NB4 (cell line): ENCODE results near the gene PLA2G4E.

Experiments used
- MYC ChIP-seq: IDR thresholded peaks from 2 replicates; pipeline ENCODE4 v1.6.1; 2011; ENCODE audit warnings: low read depth, low read length
- POLR2A ChIP-seq: IDR thresholded peaks from 2 replicates; pipeline ENCODE4 v1.6.1; 2011; ENCODE audit warnings: mild to moderate bottlenecking; ENCODE audit not compliant: insufficient read length; ENCODE audit errors: extremely low read depth

DNA sequence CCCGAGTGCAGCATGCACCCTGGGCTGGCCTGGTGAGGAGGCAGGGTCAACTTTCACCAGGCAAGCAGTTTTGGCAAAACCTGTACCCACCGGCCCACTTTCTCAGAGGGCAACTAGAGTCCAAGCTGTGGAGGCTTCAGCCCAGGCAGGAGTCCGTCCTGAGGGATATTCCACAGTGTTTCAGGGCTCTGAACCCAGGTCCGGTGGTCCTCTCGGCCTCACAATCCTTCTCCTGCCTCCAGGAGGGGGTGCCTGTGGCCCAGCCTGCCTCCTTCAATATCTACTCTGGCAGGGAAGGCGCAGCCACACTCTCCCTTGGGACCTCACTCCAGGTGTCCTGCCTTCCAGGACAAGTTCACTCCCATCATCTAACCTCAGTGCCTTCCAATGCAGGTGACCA is 3.9 kb downstream of the PLA2G4E start:
- TF ChIP-seq POLR2A = no peak
- TF ChIP-seq MYC = no peak
